NOMO-1 (cell line): ENCODE results near the gene PRRG2.
"Not testable (repeated sequence)": the region's sequence is repeated elsewhere in the genome, so short reads cannot be mapped to it uniquely, and the experiment has no call there.

Experiments
- DNase-seq, 2 experiments: peaks; one replicate each; lab custom pipeline; 2025; ENCODE audit not compliant: unreplicated experiment in 2 of 2; lab: John Stamatoyannopoulos, UW

PRRG2 gene

GRCh38 chr19:49599378-49600295, 18.5 kb downstream of the PRRG2 start:
- DNase-seq = no peak

- no peak for DNase-seq
These were observed 20.4 kb downstream of the PRRG2 start for GRCh38 chr19:49601482-49602038.

GRCh38 chr19:49602806-49603205, 21.7 kb downstream of the PRRG2 start:
- no peak for DNase-seq

- no peak for DNase-seq
These were observed 24.5 kb downstream of the PRRG2 start for GRCh38 chr19:49605605-49606004.

GRCh38 chr19:49609499-49610092, 28.5 kb downstream of the PRRG2 start:
- no peak for DNase-seq

GRCh38 chr19:49613374-49613773, 32.3 kb downstream of the PRRG2 start:
- DNase-seq = no peak

GRCh38 chr19:49614096-49614833, 33.1 kb downstream of the PRRG2 start:
- DNase-seq = peak in 1 of 2 experiments; percentile 4

- no peak for DNase-seq
These were observed 34.7 kb downstream of the PRRG2 start for GRCh38 chr19:49615861-49616260.

GRCh38 chr19:49616532-49616931, 35.4 kb downstream of the PRRG2 start:
- no peak for DNase-seq

- no peak for DNase-seq
These were observed 35.8 kb downstream of the PRRG2 start for GRCh38 chr19:49616945-49617344.

GRCh38 chr19:49617860-49618259, 36.7 kb downstream of the PRRG2 start:
- DNase-seq = not testable (repeated sequence)

GRCh38 chr19:49624967-49625910, 44.1 kb downstream of the PRRG2 start:
- no peak for DNase-seq

- no peak for DNase-seq
These were observed 45.1 kb downstream of the PRRG2 start for GRCh38 chr19:49626226-49626625.

- no peak for DNase-seq
These were observed 48.5 kb downstream of the PRRG2 start for GRCh38 chr19:49629659-49630058.

- DNase-seq = no peak
These were observed 50.0 kb downstream of the PRRG2 start for GRCh38 chr19:49631014-49631588.

- no peak for DNase-seq
These were observed 50.6 kb downstream of the PRRG2 start for GRCh38 chr19:49631610-49632192.

- DNase-seq = no peak
These were observed 51.5 kb downstream of the PRRG2 start for GRCh38 chr19:49632576-49632975.

GRCh38 chr19:49633273-49633672, 52.2 kb downstream of the PRRG2 start:
- not testable (repeated sequence) for DNase-seq

- DNase-seq = no peak
These were observed 54.6 kb downstream of the PRRG2 start for GRCh38 chr19:49635530-49636232.
